Measurements from ENCODE around the gene DUS1L. TPM values are rescaled to one million over a fixed set of nuclear protein-coding genes. Genes with fewer than 3 reads are reported as not detected.

The DUS1L gene
- total and polyA plus RNA-seq, 2 experiments from 2014 or later, result 66.0 to 122 TPM

- TF ChIP-seq, protein P1, sequence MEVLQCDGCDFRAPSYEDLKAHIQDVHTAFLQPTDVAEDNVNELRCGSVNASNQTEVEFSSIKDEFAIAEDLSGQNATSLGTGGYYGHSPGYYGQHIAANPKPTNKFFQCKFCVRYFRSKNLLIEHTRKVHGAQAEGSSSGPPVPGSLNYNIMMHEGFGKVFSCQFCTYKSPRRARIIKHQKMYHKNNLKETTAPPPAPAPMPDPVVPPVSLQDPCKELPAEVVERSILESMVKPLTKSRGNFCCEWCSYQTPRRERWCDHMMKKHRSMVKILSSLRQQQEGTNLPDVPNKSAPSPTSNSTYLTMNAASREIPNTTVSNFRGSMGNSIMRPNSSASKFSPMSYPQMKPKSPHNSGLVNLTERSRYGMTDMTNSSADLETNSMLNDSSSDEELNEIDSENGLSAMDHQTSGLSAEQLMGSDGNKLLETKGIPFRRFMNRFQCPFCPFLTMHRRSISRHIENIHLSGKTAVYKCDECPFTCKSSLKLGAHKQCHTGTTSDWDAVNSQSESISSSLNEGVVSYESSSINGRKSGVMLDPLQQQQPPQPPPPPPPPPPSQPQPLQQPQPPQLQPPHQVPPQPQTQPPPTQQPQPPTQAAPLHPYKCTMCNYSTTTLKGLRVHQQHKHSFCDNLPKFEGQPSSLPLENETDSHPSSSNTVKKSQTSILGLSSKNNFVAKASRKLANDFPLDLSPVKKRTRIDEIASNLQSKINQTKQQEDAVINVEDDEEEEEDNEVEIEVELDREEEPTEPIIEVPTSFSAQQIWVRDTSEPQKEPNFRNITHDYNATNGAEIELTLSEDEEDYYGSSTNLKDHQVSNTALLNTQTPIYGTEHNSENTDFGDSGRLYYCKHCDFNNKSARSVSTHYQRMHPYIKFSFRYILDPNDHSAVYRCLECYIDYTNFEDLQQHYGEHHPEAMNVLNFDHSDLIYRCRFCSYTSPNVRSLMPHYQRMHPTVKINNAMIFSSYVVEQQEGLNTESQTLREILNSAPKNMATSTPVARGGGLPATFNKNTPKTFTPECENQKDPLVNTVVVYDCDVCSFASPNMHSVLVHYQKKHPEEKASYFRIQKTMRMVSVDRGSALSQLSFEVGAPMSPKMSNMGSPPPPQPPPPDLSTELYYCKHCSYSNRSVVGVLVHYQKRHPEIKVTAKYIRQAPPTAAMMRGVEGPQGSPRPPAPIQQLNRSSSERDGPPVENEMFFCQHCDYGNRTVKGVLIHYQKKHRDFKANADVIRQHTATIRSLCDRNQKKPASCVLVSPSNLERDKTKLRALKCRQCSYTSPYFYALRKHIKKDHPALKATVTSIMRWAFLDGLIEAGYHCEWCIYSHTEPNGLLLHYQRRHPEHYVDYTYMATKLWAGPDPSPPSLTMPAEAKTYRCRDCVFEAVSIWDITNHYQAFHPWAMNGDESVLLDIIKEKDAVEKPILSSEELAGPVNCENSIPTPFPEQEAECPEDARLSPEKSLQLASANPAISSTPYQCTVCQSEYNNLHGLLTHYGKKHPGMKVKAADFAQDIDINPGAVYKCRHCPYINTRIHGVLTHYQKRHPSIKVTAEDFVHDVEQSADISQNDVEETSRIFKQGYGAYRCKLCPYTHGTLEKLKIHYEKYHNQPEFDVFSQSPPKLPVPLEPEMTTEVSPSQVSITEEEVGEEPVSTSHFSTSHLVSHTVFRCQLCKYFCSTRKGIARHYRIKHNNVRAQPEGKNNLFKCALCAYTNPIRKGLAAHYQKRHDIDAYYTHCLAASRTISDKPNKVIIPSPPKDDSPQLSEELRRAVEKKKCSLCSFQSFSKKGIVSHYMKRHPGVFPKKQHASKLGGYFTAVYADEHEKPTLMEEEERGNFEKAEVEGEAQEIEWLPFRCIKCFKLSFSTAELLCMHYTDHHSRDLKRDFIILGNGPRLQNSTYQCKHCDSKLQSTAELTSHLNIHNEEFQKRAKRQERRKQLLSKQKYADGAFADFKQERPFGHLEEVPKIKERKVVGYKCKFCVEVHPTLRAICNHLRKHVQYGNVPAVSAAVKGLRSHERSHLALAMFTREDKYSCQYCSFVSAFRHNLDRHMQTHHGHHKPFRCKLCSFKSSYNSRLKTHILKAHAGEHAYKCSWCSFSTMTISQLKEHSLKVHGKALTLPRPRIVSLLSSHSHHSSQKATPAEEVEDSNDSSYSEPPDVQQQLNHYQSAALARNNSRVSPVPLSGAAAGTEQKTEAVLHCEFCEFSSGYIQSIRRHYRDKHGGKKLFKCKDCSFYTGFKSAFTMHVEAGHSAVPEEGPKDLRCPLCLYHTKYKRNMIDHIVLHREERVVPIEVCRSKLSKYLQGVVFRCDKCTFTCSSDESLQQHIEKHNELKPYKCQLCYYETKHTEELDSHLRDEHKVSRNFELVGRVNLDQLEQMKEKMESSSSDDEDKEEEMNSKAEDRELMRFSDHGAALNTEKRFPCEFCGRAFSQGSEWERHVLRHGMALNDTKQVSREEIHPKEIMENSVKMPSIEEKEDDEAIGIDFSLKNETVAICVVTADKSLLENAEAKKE (CRISPR knock-in tag; IDR thresholded peaks at IDR 0.05), result no peak
- no peak for TF ChIP-seq ZNF114 (CRISPR knock-in tag; IDR thresholded peaks at IDR 0.05)
- TF ChIP-seq, protein P2, sequence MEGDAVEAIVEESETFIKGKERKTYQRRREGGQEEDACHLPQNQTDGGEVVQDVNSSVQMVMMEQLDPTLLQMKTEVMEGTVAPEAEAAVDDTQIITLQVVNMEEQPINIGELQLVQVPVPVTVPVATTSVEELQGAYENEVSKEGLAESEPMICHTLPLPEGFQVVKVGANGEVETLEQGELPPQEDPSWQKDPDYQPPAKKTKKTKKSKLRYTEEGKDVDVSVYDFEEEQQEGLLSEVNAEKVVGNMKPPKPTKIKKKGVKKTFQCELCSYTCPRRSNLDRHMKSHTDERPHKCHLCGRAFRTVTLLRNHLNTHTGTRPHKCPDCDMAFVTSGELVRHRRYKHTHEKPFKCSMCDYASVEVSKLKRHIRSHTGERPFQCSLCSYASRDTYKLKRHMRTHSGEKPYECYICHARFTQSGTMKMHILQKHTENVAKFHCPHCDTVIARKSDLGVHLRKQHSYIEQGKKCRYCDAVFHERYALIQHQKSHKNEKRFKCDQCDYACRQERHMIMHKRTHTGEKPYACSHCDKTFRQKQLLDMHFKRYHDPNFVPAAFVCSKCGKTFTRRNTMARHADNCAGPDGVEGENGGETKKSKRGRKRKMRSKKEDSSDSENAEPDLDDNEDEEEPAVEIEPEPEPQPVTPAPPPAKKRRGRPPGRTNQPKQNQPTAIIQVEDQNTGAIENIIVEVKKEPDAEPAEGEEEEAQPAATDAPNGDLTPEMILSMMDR (conservative IDR thresholded peaks at IDR 0.05; ENCODE audit: low read depth in 2 of 2), result no peak
- TF ChIP-seq POLR2AphosphoS5 (IDR thresholded peaks at IDR 0.05; ENCODE audit: low read depth), result no peak
These were observed 31.1 kb upstream of the DUS1L start (continued) for GRCh38 chr17:82096709-82097183.

DNA sequence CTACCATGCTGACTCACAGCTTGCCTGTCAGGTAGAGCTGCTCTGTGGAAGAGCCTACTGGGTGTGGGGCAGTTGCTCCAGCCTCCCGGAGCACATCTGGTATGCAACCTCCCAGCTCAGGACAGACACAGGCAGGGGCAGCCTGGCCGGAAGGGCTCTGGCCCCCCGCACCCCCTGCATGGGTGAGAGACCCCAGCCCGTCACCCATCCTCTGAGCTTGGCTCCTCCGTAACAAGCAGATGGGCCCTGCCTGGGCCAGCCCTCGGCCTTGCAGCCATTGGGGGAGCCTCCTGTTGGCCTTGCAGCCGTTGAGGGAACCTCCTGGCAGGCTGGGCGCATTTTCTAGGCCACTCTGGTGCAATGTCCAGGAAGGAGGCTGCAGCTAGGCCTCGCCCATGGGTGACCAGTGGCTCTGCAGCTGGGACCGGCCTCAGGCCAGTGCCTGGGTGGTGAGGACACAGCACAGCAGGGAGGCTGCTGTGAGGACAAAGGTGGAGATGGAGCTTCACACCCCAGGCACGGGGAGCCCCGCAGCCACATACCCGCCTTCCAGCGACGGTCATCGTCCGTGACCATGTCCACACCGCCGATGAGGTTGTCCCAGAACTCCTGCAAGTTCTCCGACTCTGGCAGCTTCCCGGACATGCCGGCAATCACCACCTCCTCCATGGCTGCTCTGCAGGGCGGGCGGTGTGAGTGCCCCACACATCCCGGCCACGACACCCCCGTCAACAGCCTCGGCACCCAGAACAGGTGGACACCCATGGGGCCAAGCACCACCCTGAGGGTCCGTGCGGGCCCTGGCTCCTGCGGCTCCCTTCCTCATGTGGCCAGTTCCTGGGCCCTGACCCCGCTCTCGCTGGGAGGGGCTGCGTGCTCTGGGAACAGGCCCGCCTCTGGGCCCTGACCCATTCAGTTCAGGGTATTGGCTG, 30.4 kb upstream of the DUS1L start:
- TF ChIP-seq JUNB (IDR thresholded peaks at IDR 0.05; ENCODE audit: unreplicated experiment), result no peak
- no peak for TF ChIP-seq CREB1 (CRISPR knock-in tag; IDR thresholded peaks at IDR 0.05; ENCODE audit: low read depth)
- Histone ChIP-seq H3K4me3 (peak overlapping the region; percentile 88), H3F3A (replicated peaks; ENCODE audit: low read depth) (0 out of 2 replicates have a peak, but pooled peaks cover 17% of the 10 kb centered on the region), H3K9me2 (ENCODE audit: insufficient read depth) (no peaks in the 10 kb centered on the region), H3K36me3 (ENCODE audit: insufficient read depth) (peaks cover 11% of the 10 kb centered on the region; the same call in 1 of the 2 replicates), H3K79me2 (replicated peaks; ENCODE audit: insufficient read depth) (peaks cover 53% of the 10 kb centered on the region), H2AFZ (no peak overlapping the region), H3K4me2 (peak overlapping the region; percentile 91), H3K27me3 (ENCODE audit: insufficient read depth) (no peaks in the 10 kb centered on the region), H3K27ac (ENCODE audit: low read depth) (peak overlapping the region; percentile 59; the same call in 1 of the 2 replicates), H3K4me1 (ENCODE audit: insufficient read depth) (peaks cover 27% of the 10 kb centered on the region), H4K20me1 (replicated peaks; ENCODE audit: insufficient read depth) (peaks cover 29% of the 10 kb centered on the region)
- ATAC-seq, result no peak
- H3K27me3 Mint-ChIP-seq (ENCODE audit: insufficient read depth, low read depth, poor library complexity), result peaks cover 8% of the 10 kb centered on the region
- peaks cover 39% of the 10 kb centered on the region; the same call in 2 of the 3 replicates for H3K36me3 Mint-ChIP-seq (ENCODE audit: low read depth)
- peak overlapping the region; percentile 62; the same call in 1 of the 2 replicates for H3K27ac Mint-ChIP-seq
- no peaks in the 10 kb centered on the region for H3K9me3 Mint-ChIP-seq
- peaks cover 10% of the 10 kb centered on the region for H3K4me1 Mint-ChIP-seq
- peak overlapping the region; percentile 73 for H3K4me3 Mint-ChIP-seq
- no peak for DNase-seq (ENCODE audit: low spot score)

Measured in GM23338 (cell line).